Activated naive CD4-positive, alpha-beta T cell treated with anti-CD3 and anti-CD28 coated beads for 36 hours (primary cell): ENCODE results near the gene UNCX. TPM values are rescaled to one million over a fixed set of nuclear protein-coding genes. Genes with fewer than 3 reads are reported as not detected.

ENCODE experiments used
- CTCF ChIA-PET: fragments of 350-600 bp; sonication (Branson Sonifier 250); formaldehyde crosslinking; loops from one replicate; lab custom pipeline; 2021; ENCODE audit warnings: antibody characterized with exemption; lab: Charles Lee
- DNase-seq: peaks from one replicate; pipeline ENCODE4 v3.0.0-alpha.2; 2020
- H3K27ac Mint-ChIP-seq: one replicate; pipeline ENCODE4 v1.8.0; 2021; ENCODE audit warnings: mild to moderate bottlenecking, mixed read lengths
- H3K27me3 Mint-ChIP-seq: one replicate; pipeline ENCODE4 v1.8.0; 2021; ENCODE audit warnings: low read depth, mixed read lengths
- H3K36me3 Mint-ChIP-seq: one replicate; pipeline ENCODE4 v1.8.0; 2021; ENCODE audit warnings: low read depth, mixed read lengths
- H3K4me1 Mint-ChIP-seq: one replicate; pipeline ENCODE4 v1.8.0; 2021; ENCODE audit warnings: low read depth, mixed read lengths
- H3K4me3 Mint-ChIP-seq: one replicate; pipeline ENCODE4 v1.8.0; 2021; ENCODE audit warnings: mild to moderate bottlenecking, moderate library complexity, mixed read lengths
- H3K9me3 Mint-ChIP-seq: one replicate; pipeline ENCODE4 v1.8.0; 2021; ENCODE audit warnings: mixed read lengths
- intact Hi-C: fragments of 100-400 bp; cut with micrococcal nuclease; formaldehyde crosslinking; loops from one replicate; pipeline ENCODE4 v1.15.1; 2023
- total RNA-seq, 2 experiments: library from RNA; stranded (reverse); gene quantifications; one replicate each; pipeline ENCODE4 v1.2.3, GENCODE V29; 2021

Gene UNCX
- total RNA-seq, 2 experiments from 2014 or later = not detected

- Mint-ChIP-seq H3K27ac (no peak overlapping the region), H3K27me3 (no peaks in the 10 kb centered on the region), H3K4me3 (no peak overlapping the region), H3K4me1 (peaks cover 2% of the 10 kb centered on the region), H3K36me3 (no peaks in the 10 kb centered on the region), H3K9me3 (no peaks in the 10 kb centered on the region)
- intact Hi-C loops = no loop called here
- DNase-seq = no peak
- CTCF ChIA-PET = no interaction called here
These were observed 52.2 kb downstream of the UNCX start for GRCh38 chr7:1284743-1285458.

GRCh38 chr7:1285556-1286301 is 53.1 kb downstream of the UNCX start:
- Mint-ChIP-seq H3K4me1 (peaks cover 9% of the 10 kb centered on the region), H3K36me3 (no peaks in the 10 kb centered on the region), H3K27me3 (no peaks in the 10 kb centered on the region), H3K9me3 (no peaks in the 10 kb centered on the region), H3K4me3 (no peak overlapping the region), H3K27ac (no peak overlapping the region)
- intact Hi-C loops = no loop called here
- DNase-seq = no peak
- CTCF ChIA-PET = no interaction called here

Other genes with a start within 250 kb of the UNCX start
- not detected for gene CYP2W1, start 249.7 kb upstream of the UNCX start, total RNA-seq
- gene GPR146, start 188.3 kb upstream of the UNCX start, total RNA-seq = under 1 TPM; 0.57 to 0.62 TPM
- gene GPER1, start 144.8 kb upstream of the UNCX start, total RNA-seq = not detected
- gene ZFAND2A, start 72.7 kb upstream of the UNCX start, total RNA-seq = 10 to 100 TPM; 19.1 to 20.7 TPM
- gene MICALL2, start 226.6 kb downstream of the UNCX start, total RNA-seq = 1 to 10 TPM; 3.7 to 4.2 TPM